Progenitor cell of endocrine pancreas (in vitro differentiated cells): ENCODE measurements around the gene KLHDC9. TPM values are rescaled to one million over a fixed set of nuclear protein-coding genes. Genes with fewer than 3 reads are reported as not detected.

Source experiments
- DNase-seq: peaks from one replicate; pipeline ENCODE4 v3.0.0; 2021; ENCODE audit warnings: low spot score; ENCODE audit not compliant: unreplicated experiment
- H3K27ac Mint-ChIP-seq: 2 replicates; pipeline ENCODE4 v1.8.0; 2021; ENCODE audit warnings: mild to moderate bottlenecking, moderate library complexity, mixed read lengths
- H3K27me3 Mint-ChIP-seq: 2 replicates; pipeline ENCODE4 v1.8.0; 2021; ENCODE audit warnings: mixed read lengths
- H3K36me3 Mint-ChIP-seq: 2 replicates; pipeline ENCODE4 v1.8.0; 2022; ENCODE audit warnings: mixed read lengths; ENCODE audit not compliant: insufficient read depth
- H3K4me1 Mint-ChIP-seq: 2 replicates; pipeline ENCODE4 v1.8.0; 2021; ENCODE audit warnings: low read depth, mixed read lengths
- H3K4me3 Mint-ChIP-seq: 2 replicates; pipeline ENCODE4 v1.8.0; 2021; ENCODE audit warnings: low read depth, mild to moderate bottlenecking, moderate library complexity, mixed read lengths
- H3K9me3 Mint-ChIP-seq: 2 replicates; pipeline ENCODE4 v1.8.0; 2021; ENCODE audit warnings: low read depth, mixed read lengths
- total RNA-seq: library from RNA; stranded (reverse); gene quantifications from 2 replicates; pipeline ENCODE4 v1.2.1, GENCODE V29; 2021
- TF ChIP-seq, protein P1 (sequence below): fragments of 200-600 bp; sonication (generic); IDR thresholded peaks from one replicate; pipeline ENCODE4 v1.5.0; 2021; ENCODE audit warnings: antibody characterized with exemption, mild to moderate bottlenecking; ENCODE audit not compliant: unreplicated experiment

Gene KLHDC9
- total RNA-seq, 1 donor from 2014 or later: 14.7 TPM

DNA sequence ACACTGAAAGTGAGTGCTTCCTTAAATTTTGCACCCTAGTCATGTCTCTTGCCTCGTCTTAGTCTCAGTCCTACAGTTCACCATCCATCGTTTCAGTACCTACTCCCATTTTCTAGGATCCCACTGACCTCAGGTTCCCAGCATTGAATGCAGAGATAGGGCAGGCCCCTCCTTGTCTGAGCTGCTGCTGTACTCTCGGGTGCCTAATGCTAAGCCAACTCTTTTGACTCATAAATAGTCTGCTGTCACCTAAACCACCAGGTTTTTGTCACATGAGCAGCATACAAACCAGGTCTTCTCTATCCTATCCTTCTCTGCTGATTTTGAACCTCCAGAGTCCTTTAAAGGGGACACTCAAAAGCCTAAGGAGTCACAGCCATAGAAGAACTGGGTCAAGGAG is 31.5 kb upstream of the KLHDC9 start:
- Mint-ChIP-seq H3K9me3 (no peaks in the 10 kb centered on the region), H3K36me3 (no peaks in the 10 kb centered on the region), H3K4me1 (no peaks in the 10 kb centered on the region), H3K27ac (no peak overlapping the region), H3K4me3 (no peak overlapping the region), H3K27me3 (peaks cover 26% of the 10 kb centered on the region)
- TF ChIP-seq, protein P1, sequence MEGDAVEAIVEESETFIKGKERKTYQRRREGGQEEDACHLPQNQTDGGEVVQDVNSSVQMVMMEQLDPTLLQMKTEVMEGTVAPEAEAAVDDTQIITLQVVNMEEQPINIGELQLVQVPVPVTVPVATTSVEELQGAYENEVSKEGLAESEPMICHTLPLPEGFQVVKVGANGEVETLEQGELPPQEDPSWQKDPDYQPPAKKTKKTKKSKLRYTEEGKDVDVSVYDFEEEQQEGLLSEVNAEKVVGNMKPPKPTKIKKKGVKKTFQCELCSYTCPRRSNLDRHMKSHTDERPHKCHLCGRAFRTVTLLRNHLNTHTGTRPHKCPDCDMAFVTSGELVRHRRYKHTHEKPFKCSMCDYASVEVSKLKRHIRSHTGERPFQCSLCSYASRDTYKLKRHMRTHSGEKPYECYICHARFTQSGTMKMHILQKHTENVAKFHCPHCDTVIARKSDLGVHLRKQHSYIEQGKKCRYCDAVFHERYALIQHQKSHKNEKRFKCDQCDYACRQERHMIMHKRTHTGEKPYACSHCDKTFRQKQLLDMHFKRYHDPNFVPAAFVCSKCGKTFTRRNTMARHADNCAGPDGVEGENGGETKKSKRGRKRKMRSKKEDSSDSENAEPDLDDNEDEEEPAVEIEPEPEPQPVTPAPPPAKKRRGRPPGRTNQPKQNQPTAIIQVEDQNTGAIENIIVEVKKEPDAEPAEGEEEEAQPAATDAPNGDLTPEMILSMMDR: no peak
- no peak for DNase-seq

DNA sequence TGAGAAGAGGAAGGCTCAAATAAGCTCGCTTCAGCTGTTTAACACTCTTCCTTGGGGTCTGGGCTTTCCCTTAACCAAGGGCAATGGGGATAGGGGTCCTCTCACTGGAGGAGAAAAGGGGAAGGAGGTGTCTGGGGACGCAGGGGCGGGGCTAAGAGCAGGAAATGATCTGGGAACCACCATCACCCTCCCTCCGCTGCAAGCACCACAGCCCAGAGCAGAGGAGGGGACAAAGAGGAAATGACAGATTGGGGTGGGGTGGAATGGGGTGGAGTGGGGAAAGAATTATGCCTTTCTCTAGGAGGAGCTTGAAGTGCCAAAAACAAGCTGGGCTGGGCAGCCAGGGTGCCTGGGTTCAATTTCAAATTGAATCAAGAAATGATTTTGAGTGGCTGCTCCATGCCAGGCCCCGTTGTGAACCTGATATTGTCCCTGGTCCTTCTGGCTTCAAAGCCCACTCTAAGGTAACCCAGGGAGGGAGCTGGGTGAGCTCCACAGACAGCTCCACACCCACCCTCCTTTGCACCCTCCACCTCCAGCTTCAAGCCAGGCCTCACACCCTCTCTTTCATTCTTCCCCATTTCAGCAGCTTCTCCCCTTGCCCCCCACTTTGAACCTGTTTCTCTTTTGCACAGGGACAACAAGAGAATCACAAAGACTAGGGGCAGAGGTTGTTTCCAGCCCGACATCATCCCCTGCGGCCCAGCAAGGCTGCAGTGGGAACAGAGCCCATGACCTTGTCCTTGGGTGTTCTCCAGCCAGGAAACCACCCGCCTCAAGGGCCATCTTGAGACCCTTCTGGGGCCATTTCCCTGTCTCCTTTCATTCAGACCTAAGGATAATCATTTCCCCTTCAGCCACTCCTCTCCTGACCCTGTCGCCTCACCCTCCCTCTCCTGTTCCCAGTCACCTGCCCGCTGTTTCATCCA is 29.6 kb upstream of the KLHDC9 start:
- Mint-ChIP-seq H3K27me3 (peaks cover 19% of the 10 kb centered on the region), H3K9me3 (no peaks in the 10 kb centered on the region), H3K27ac (no peak overlapping the region), H3K4me1 (peaks cover 7% of the 10 kb centered on the region), H3K4me3 (no peak overlapping the region), H3K36me3 (no peaks in the 10 kb centered on the region)
- no peak for DNase-seq
- TF ChIP-seq, protein P1: no peak

DNA sequence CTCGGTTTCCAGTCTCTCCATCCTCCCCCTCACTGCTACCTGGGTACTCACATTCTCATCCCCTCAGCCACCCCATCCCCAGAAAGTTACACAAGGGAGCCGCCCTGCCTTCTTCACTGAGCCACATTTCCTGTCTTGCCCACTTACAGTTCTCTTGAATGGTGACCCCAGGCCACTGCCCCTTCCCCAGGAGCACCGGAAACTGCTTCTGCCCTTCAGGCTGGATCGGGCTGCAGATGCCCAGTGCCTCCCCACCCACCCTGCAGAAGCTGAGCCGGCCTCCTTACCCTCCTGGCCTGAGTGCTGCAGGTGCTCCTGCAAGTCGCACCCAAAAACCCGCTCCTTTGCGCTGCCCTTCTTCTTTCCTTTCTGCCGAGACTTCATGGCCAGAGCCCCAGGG is 28.9 kb upstream of the KLHDC9 start:
- Mint-ChIP-seq H3K9me3 (no peaks in the 10 kb centered on the region), H3K4me3 (no peak overlapping the region), H3K27me3 (peaks cover 13% of the 10 kb centered on the region), H3K36me3 (no peaks in the 10 kb centered on the region), H3K4me1 (peaks cover 7% of the 10 kb centered on the region), H3K27ac (no peak overlapping the region)
- TF ChIP-seq, protein P1: no peak
- no peak for DNase-seq

DNA sequence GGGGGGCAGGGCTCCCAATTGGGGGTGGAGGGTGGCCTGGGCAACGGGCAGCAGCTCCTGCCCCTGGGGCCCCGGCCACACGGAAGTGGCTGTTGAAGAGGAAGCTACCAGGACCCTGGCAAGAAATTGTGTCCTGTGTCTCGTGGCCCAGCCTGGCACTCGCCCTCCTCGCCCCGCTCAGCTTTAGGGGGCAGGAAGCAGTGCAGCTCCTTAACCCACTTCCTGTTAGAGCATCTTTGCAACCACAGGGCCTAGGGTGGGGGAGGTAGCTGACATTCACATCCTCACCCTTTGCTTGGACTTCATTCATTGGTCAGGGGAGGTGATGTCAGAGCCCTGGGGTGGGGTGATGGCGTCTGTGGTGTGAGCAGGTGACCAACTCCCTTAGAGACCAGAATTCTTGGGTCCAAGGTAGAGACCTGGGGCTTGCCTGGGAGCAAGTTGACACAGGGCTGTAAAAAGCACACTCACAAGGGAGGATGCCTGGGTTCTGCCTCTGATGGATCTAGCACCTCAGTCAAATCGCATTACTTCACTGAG is 28.4 kb upstream of the KLHDC9 start, which contains the start of gene ARHGAP30:
Gene ARHGAP30, minus strand, starts transcription at position 161 of the 540 bp plus-strand sequence. CDS start 267 bp downstream, outside the sequence.
- Mint-ChIP-seq H3K4me3 (no peak within 1 kb of the TSS), H3K4me1 (peaks cover 7% of the 10 kb centered on the region), H3K27ac (no peak within 1 kb of the TSS), H3K27me3 (peaks cover 8% of the 10 kb centered on the region), H3K36me3 (no peaks in the 10 kb centered on the region), H3K9me3 (no peaks in the 10 kb centered on the region)
- TF ChIP-seq, protein P1: no peak
- DNase-seq: no peak

DNA sequence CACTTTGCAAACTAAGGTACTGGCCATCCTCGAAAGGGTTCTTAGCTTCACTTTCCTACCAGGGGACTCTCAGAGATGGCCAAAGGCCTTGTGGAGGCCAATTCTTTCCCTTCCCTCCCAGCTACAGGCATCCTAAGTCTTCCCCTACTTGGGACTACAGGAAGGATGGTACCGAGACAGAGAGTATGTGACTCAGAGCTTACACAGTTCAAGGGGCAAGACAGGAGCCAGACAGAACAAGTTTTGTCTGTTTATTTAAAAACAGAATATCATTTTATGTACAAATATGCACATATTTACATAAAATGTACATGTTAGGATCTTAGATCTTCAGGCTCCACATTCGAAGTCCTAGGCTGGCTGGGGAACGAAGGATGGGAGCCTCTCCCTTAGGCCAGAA is 27.4 kb upstream of the KLHDC9 start:
- TF ChIP-seq, protein P1: no peak
- Mint-ChIP-seq H3K4me3 (no peak overlapping the region), H3K27ac (no peak overlapping the region), H3K36me3 (no peaks in the 10 kb centered on the region), H3K27me3 (peaks cover 8% of the 10 kb centered on the region), H3K4me1 (peaks cover 7% of the 10 kb centered on the region), H3K9me3 (no peaks in the 10 kb centered on the region)
- no peak for DNase-seq
